HUES6 (cell line): ENCODE data around the gene TBC1D19.

Source experiments
- H3K27ac ChIP-seq: 2 replicates; pipeline ENCODE4 v1.7.0; 2013; ENCODE audit warnings: low read depth, mild to moderate bottlenecking, low read length, inconsistent platforms
- H3K27me3 ChIP-seq: 2 replicates; pipeline ENCODE4 v1.6.1; 2013; ENCODE audit warnings: low read length; ENCODE audit not compliant: control insufficient read depth, insufficient read depth
- H3K36me3 ChIP-seq: 2 replicates; pipeline ENCODE4 v1.6.1; 2013; ENCODE audit warnings: low read length; ENCODE audit not compliant: control insufficient read depth, insufficient read depth
- H3K4me1 ChIP-seq: 2 replicates; pipeline ENCODE4 v1.6.1; 2013; ENCODE audit warnings: low read length; ENCODE audit not compliant: control insufficient read depth, insufficient read depth
- H3K4me3 ChIP-seq: 2 replicates; pipeline ENCODE4 v1.5.1; 2013; ENCODE audit warnings: low read depth, low read length
- H3K9ac ChIP-seq: one replicate; pipeline ENCODE4 v1.6.1; 2013; ENCODE audit warnings: mild to moderate bottlenecking, low read length
- H3K9me3 ChIP-seq: 2 replicates; pipeline ENCODE4 v1.6.1; 2013; ENCODE audit warnings: low read depth, low read length; ENCODE audit not compliant: control insufficient read depth, insufficient read depth

TBC1D19 gene

GRCh38 chr4:26732356-26732755, 148.5 kb downstream of the TBC1D19 start:
- H3K27me3 ChIP-seq = no peaks in the 10 kb centered on the region
- no peaks in the 10 kb centered on the region for H3K9me3 ChIP-seq
- no peaks in the 10 kb centered on the region for H3K36me3 ChIP-seq
- no peak overlapping the region for H3K4me3 ChIP-seq
- H3K27ac ChIP-seq = no peak overlapping the region
- H3K9ac ChIP-seq = no peak overlapping the region
- no peaks in the 10 kb centered on the region for H3K4me1 ChIP-seq

GRCh38 chr4:26736621-26737020, 152.7 kb downstream of the TBC1D19 start:
- H3K4me1 ChIP-seq = no peaks in the 10 kb centered on the region
- H3K9me3 ChIP-seq = no peaks in the 10 kb centered on the region
- H3K36me3 ChIP-seq = no peaks in the 10 kb centered on the region
- H3K4me3 ChIP-seq = no peak overlapping the region
- H3K27me3 ChIP-seq = no peaks in the 10 kb centered on the region
- H3K9ac ChIP-seq = no peak overlapping the region
- H3K27ac ChIP-seq = no peak overlapping the region

GRCh38 chr4:26737385-26737784, 153.5 kb downstream of the TBC1D19 start:
- H3K27ac ChIP-seq = no peak overlapping the region
- no peaks in the 10 kb centered on the region for H3K36me3 ChIP-seq
- H3K4me1 ChIP-seq = no peaks in the 10 kb centered on the region

GRCh38 chr4:26741491-26741871, 157.6 kb downstream of the TBC1D19 start:
- no peak overlapping the region for H3K9ac ChIP-seq
- no peak overlapping the region for H3K4me3 ChIP-seq
- H3K36me3 ChIP-seq = no peaks in the 10 kb centered on the region
- H3K27ac ChIP-seq = no peak overlapping the region
- H3K27me3 ChIP-seq = no peaks in the 10 kb centered on the region
- H3K9me3 ChIP-seq = no peaks in the 10 kb centered on the region
- no peaks in the 10 kb centered on the region for H3K4me1 ChIP-seq

More at GRCh38 chr4:26737385-26737784, 153.5 kb downstream of the TBC1D19 start:
- no peak overlapping the region for H3K4me3 ChIP-seq
- H3K9me3 ChIP-seq = no peaks in the 10 kb centered on the region
- no peak overlapping the region for H3K9ac ChIP-seq
- H3K27me3 ChIP-seq = no peaks in the 10 kb centered on the region

DNA sequence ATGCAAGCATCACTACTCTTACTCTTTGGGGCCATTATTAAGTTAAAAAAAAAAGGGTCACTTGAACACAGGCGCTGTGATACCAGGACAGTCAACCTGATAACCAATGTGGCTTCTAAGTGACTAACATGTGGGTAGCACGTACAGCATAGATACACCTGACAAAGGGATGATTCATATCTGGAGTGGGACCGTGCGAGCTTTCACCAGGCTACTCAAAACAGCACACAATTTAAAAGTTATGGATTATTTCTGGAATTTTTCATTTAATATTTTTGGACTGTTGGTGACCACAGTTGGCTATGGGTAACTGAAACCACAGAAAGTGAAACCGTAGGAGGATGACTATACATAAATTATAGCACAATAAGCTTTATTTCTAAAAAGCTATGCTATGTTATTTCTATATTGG, 162.9 kb downstream of the TBC1D19 start:
- no peaks in the 10 kb centered on the region for H3K4me1 ChIP-seq
- H3K27me3 ChIP-seq = no peaks in the 10 kb centered on the region
- no peak overlapping the region for H3K4me3 ChIP-seq
- no peak overlapping the region for H3K27ac ChIP-seq
- no peaks in the 10 kb centered on the region for H3K36me3 ChIP-seq
- no peak overlapping the region for H3K9ac ChIP-seq
- H3K9me3 ChIP-seq = no peaks in the 10 kb centered on the region

GRCh38 chr4:26748811-26749210, 164.9 kb downstream of the TBC1D19 start:
- H3K4me1 ChIP-seq = no peaks in the 10 kb centered on the region
- no peak overlapping the region for H3K27ac ChIP-seq
- H3K9me3 ChIP-seq = no peaks in the 10 kb centered on the region
- H3K9ac ChIP-seq = no peak overlapping the region
- H3K4me3 ChIP-seq = no peak overlapping the region
- no peaks in the 10 kb centered on the region for H3K27me3 ChIP-seq
- H3K36me3 ChIP-seq = no peaks in the 10 kb centered on the region

DNA sequence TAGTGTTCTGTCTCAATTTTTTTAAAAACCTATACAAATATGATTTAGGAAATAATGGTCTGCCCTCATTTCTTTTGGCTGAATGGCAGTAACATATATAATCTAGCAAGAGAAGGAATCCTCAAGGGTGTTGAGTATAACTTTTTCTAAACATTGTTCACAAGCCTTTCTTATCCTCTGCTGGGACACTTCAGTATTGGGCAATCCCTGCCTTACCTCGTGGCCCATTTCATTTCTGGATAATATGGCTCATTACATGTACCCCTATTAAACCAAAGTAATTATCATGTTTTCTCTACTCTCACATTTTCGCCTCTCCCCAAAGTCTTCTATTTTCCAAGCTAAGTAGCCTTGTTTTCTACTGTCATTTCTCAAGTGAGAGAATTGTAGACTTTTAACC, 166.0 kb downstream of the TBC1D19 start:
- Histone ChIP-seq H3K36me3 (no peaks in the 10 kb centered on the region), H3K27me3 (no peaks in the 10 kb centered on the region), H3K4me3 (no peak overlapping the region), H3K9me3 (no peaks in the 10 kb centered on the region), H3K27ac (no peak overlapping the region), H3K4me1 (no peaks in the 10 kb centered on the region), H3K9ac (no peak overlapping the region)

DNA sequence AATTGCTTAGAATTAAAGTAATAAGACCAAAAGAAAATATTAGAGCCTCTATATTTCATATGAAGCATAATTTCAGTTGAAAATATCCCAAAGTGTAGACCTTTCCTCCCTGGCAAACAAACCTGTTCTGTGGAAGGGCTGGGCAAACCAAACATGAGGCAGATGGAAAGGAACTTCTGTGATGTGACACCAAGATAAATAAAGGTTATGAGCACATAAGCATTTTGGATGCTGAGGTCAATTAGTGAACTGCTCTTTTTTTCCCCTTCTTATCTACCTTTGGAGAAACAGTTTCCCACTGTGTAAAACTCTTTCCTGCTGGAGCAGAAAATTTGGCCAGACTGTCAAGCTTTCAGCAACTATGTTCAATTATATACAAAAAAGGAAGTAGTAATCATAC, 167.1 kb downstream of the TBC1D19 start:
- Histone ChIP-seq H3K36me3 (no peaks in the 10 kb centered on the region), H3K4me1 (no peaks in the 10 kb centered on the region), H3K9me3 (no peaks in the 10 kb centered on the region), H3K4me3 (no peak overlapping the region), H3K9ac (no peak overlapping the region), H3K27ac (no peak overlapping the region), H3K27me3 (no peaks in the 10 kb centered on the region)

DNA sequence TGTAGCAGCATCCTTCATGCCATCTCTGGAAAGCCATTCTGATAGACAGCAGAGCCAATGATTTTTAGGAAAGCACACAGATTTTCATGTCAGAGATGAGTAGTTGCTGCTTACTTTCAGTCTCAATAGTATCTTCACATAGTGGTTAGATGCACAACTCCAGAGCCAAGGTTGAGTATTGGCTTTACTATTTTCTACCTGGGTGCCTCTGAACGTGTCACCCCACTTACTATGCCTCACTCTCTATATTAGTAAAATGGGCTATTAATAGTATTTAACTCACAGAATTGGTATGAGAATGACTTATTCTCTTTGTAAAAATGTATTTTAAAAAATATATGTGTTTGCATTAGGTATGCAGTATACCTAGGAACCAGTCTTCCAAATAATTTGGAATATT, 168.0 kb downstream of the TBC1D19 start:
- Histone ChIP-seq H3K9me3 (no peaks in the 10 kb centered on the region), H3K4me1 (no peaks in the 10 kb centered on the region), H3K27ac (no peak overlapping the region), H3K9ac (no peak overlapping the region), H3K4me3 (no peak overlapping the region), H3K27me3 (no peaks in the 10 kb centered on the region), H3K36me3 (no peaks in the 10 kb centered on the region)

GRCh38 chr4:26753187-26753586, 169.3 kb downstream of the TBC1D19 start:
- Histone ChIP-seq H3K9me3 (no peaks in the 10 kb centered on the region), H3K9ac (no peak overlapping the region)

DNA sequence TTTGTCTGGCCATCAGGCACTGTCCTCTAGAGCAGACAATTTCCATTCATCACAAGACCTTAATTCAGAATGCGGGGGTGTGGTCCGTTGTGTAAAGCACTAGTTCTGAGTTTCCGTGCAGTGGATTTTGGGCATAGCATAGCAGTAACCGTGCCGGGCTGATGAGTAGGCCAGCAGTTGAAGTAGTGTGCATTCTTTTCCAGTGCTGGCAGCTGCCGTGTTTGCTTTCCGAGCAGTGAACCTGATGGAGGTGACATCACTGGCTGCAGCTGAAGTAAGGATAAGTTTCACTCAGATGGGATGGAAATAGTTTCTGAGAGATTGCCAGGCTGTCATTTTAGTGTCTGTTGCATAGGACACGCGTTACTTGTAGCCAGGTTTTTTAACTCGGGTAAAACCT, 169.7 kb downstream of the TBC1D19 start:
- H3K9me3 ChIP-seq = no peaks in the 10 kb centered on the region
- no peaks in the 10 kb centered on the region for H3K4me1 ChIP-seq

More at GRCh38 chr4:26753187-26753586, 169.3 kb downstream of the TBC1D19 start:
- Histone ChIP-seq H3K4me3 (no peak overlapping the region), H3K36me3 (no peaks in the 10 kb centered on the region), H3K4me1 (no peaks in the 10 kb centered on the region), H3K27ac (no peak overlapping the region), H3K27me3 (no peaks in the 10 kb centered on the region)

GRCh38 chr4:26757751-26758150, 173.9 kb downstream of the TBC1D19 start:
- H3K9me3 ChIP-seq = no peaks in the 10 kb centered on the region
- no peak overlapping the region for H3K4me3 ChIP-seq
- H3K27ac ChIP-seq = no peak overlapping the region
- peaks cover 3% of the 10 kb centered on the region; the same call in 1 of the 2 replicates for H3K4me1 ChIP-seq
- H3K36me3 ChIP-seq = no peaks in the 10 kb centered on the region
- no peak overlapping the region for H3K9ac ChIP-seq
- H3K27me3 ChIP-seq = no peaks in the 10 kb centered on the region

More for the DNA sequence above, 169.7 kb downstream of the TBC1D19 start:
- Histone ChIP-seq H3K36me3 (no peaks in the 10 kb centered on the region), H3K27me3 (no peaks in the 10 kb centered on the region), H3K9ac (no peak overlapping the region), H3K27ac (no peak overlapping the region), H3K4me3 (no peak overlapping the region)
